ENCODE results near the gene LIMK1. TPM values are rescaled to one million over a fixed set of nuclear protein-coding genes. Genes with fewer than 3 reads are reported as not detected.

Gene LIMK1
- total and polyA plus RNA-seq, 2 of the 4 experiments (the other 2 are of a cell fraction), result 25.8 to 48.0 TPM

GRCh38 chr7:74126220-74126880 is 42.7 kb downstream of the LIMK1 start:
- no peak overlapping the region for H3K9ac ChIP-seq (ENCODE audit: low read depth, low read length)
- no peak overlapping the region for H3K14ac ChIP-seq (replicated peaks; ENCODE audit: low read depth, low read length)
- H3K4me3 ChIP-seq (ENCODE audit: insufficient read depth, low read depth, low read length), result no peak overlapping the region
- no peak overlapping the region for H4K8ac ChIP-seq (ENCODE audit: low read depth in 2 of 2, low read length in 2 of 2)
- no peaks in the 10 kb centered on the region for H3K27me3 ChIP-seq (ENCODE audit: control insufficient read depth, insufficient read depth, low read length)
- TF ChIP-seq, protein P1, sequence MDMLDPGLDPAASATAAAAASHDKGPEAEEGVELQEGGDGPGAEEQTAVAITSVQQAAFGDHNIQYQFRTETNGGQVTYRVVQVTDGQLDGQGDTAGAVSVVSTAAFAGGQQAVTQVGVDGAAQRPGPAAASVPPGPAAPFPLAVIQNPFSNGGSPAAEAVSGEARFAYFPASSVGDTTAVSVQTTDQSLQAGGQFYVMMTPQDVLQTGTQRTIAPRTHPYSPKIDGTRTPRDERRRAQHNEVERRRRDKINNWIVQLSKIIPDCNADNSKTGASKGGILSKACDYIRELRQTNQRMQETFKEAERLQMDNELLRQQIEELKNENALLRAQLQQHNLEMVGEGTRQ (IDR thresholded peaks at IDR 0.05; ENCODE audit: low read depth, low read length), result no peak
- TF ChIP-seq CHD1 (IDR thresholded peaks at IDR 0.05; ENCODE audit: low read depth, low read length) (no peak), BHLHE40 (IDR thresholded peaks at IDR 0.05; ENCODE audit: low read depth, low read length) (no peak), MXI1 (IDR thresholded peaks at IDR 0.05; ENCODE audit: borderline replicate concordance, low read depth, low read length) (no peak), FOS (IDR thresholded peaks at IDR 0.05; ENCODE audit: low read depth, low read length) (no peak), RAD21 (IDR thresholded peaks at IDR 0.05; ENCODE audit: low read length) (no peak), MAZ (IDR thresholded peaks at IDR 0.05; ENCODE audit: borderline replicate concordance, low read depth, low read length) (no peak), SMC3 (IDR thresholded peaks at IDR 0.05; ENCODE audit: low read depth, low read length) (no peak), RFX5 (IDR thresholded peaks at IDR 0.05; ENCODE audit: low read depth, low read length) (no peak), CEBPB (IDR thresholded peaks at IDR 0.05; ENCODE audit: low read depth, low read length) (no peak), POLR2A (IDR thresholded peaks at IDR 0.05; ENCODE audit: low read depth, low read length) (no peak), MAFK (IDR thresholded peaks at IDR 0.05; ENCODE audit: low read depth, low read length) (no peak)
- H3K18ac ChIP-seq (ENCODE audit: low read depth, low read length), result no peak overlapping the region
- no peaks in the 10 kb centered on the region for H3K4me1 ChIP-seq (ENCODE audit: control insufficient read depth, insufficient read depth, low read length)
- no peaks in the 10 kb centered on the region for H3K9me3 ChIP-seq (ENCODE audit: control insufficient read depth, insufficient read depth, low read length)
- no peaks in the 10 kb centered on the region for H3K9me1 ChIP-seq (ENCODE audit: insufficient read depth, low read length)
- ChIA-PET POLR2A (ENCODE audit: unreplicated experiment) (no interaction called here), CTCF (interaction anchor here (1.1 kb wide), 1 partner anchor 39 kb away, joined by 3 read pairs; no protein-coding TSS in a partner anchor)
- ATAC-seq (ENCODE audit: low read depth) (no peak), DNase-seq (no peak)
- no peak overlapping the region for H2BK15ac ChIP-seq (ENCODE audit: low read depth, low read length)
- H2AK5ac ChIP-seq (ENCODE audit: low read depth, low read length), result no peak overlapping the region
- no peaks in the 10 kb centered on the region for H3K79me1 ChIP-seq (ENCODE audit: low read depth in 1 of 2, low read length in 2 of 2)
- H3K36me3 ChIP-seq (ENCODE audit: control insufficient read depth, insufficient read depth, low read length), result peaks cover 8% of the 10 kb centered on the region
- H4K91ac ChIP-seq (ENCODE audit: insufficient read depth, low read depth, low read length), result no peak overlapping the region
- H3K4me2 ChIP-seq (ENCODE audit: low read depth, low read length), result no peak overlapping the region
- no peak overlapping the region for H3K4ac ChIP-seq (ENCODE audit: low read depth, low read length)
- H2BK5ac ChIP-seq (ENCODE audit: low read depth, low read length, poor library complexity, severe bottlenecking), result no peak overlapping the region
- no TSS peak for BruUV-seq (replicated peaks)
- no peak overlapping the region for H4K5ac ChIP-seq (ENCODE audit: low read depth, low read length)
- no peak overlapping the region for H3K23ac ChIP-seq (ENCODE audit: low read depth, low read length)
- 80% methylated on average over 5 of the region's 12 CpGs; no CpG with 5 or more reads in 1 of the 2 experiments for WGBS, 2 experiments (ENCODE audit: extremely low coverage in 2 of 2, insufficient read length in 1 of 2)
- in situ Hi-C loops (cut with MboI; ENCODE audit: low sequenced_read_pairs), result no loop called here
- H3K56ac ChIP-seq (ENCODE audit: extremely low read depth, insufficient read depth, low read length), result no peak overlapping the region
- dilution Hi-C loops (cut with HindIII; ENCODE audit: low sequenced_read_pairs, unreplicated experiment), result no loop called here
- no peak overlapping the region for H3K27ac ChIP-seq (ENCODE audit: insufficient read depth, low read length)
- no peak overlapping the region for H2BK120ac ChIP-seq (ENCODE audit: low read depth, low read length)
- H2BK20ac ChIP-seq (ENCODE audit: low read depth, low read length), result no peak overlapping the region
- intact Hi-C loops (cut with micrococcal nuclease), result no loop called here
- H2AFZ ChIP-seq (replicated peaks; ENCODE audit: low read length, poor library complexity), result no peak overlapping the region
- H2AK9ac ChIP-seq (replicated peaks; ENCODE audit: low read depth, low read length, poor library complexity), result no peak overlapping the region
- H4K20me1 ChIP-seq (ENCODE audit: insufficient read depth, low read length), result no peaks in the 10 kb centered on the region

Measured in IMR-90 (cell line).